ENCODE results near the gene PADI4.

DNA sequence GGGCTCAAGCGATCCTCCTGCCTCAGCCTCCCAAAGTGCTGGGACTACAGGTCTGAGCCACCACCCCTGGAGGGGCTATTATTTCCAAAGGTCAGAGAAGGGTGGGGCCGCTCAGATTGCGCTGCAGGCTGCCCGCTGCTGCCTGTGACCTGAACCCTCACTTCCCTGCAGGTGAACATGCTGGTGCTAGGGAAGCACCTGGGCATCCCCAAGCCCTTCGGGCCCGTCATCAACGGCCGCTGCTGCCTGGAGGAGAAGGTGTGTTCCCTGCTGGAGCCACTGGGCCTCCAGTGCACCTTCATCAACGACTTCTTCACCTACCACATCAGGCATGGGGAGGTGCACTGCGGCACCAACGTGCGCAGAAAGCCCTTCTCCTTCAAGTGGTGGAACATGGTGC is 55.4 kb downstream of the PADI4 start:
- TF ChIP-seq, protein P1, sequence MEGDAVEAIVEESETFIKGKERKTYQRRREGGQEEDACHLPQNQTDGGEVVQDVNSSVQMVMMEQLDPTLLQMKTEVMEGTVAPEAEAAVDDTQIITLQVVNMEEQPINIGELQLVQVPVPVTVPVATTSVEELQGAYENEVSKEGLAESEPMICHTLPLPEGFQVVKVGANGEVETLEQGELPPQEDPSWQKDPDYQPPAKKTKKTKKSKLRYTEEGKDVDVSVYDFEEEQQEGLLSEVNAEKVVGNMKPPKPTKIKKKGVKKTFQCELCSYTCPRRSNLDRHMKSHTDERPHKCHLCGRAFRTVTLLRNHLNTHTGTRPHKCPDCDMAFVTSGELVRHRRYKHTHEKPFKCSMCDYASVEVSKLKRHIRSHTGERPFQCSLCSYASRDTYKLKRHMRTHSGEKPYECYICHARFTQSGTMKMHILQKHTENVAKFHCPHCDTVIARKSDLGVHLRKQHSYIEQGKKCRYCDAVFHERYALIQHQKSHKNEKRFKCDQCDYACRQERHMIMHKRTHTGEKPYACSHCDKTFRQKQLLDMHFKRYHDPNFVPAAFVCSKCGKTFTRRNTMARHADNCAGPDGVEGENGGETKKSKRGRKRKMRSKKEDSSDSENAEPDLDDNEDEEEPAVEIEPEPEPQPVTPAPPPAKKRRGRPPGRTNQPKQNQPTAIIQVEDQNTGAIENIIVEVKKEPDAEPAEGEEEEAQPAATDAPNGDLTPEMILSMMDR (IDR thresholded peaks at IDR 0.05) = no peak
- TF ChIP-seq EP300 (IDR thresholded peaks at IDR 0.05) = no peak
- no peak for TF ChIP-seq POLR2A (IDR thresholded peaks at IDR 0.05)
- no peak for TF ChIP-seq POLR2AphosphoS5 (IDR thresholded peaks at IDR 0.05)
